Central memory CD8-positive, alpha-beta T cell (primary cell): ENCODE data around the gene LAMA5.

Experiments used
- ATAC-seq: fragments of 150-1000 bp; cut with Tn5 transposase; replicated peaks from 2 replicates; pipeline ENCODE4 v1.10.0; 2022; ENCODE audit warnings: mild to moderate bottlenecking, moderate FRiP score, moderate number of reproducible peaks; ENCODE audit not compliant: poor library complexity, severe bottlenecking; ENCODE audit errors: extremely low read depth
- DNase-seq, 2 donors: peaks; one replicate each; pipeline ENCODE4 v3.0.0; 2021; ENCODE audit warnings: low spot score in 2 of 2
- H3K27ac Mint-ChIP-seq: one replicate; pipeline ENCODE4 v1.8.0; 2022; ENCODE audit warnings: low read depth, mild to moderate bottlenecking, moderate library complexity, mixed read lengths
- H3K27me3 Mint-ChIP-seq: one replicate; pipeline ENCODE4 v1.8.0; 2022; ENCODE audit warnings: mixed read lengths
- H3K36me3 Mint-ChIP-seq: one replicate; pipeline ENCODE4 v1.8.0; 2022; ENCODE audit warnings: mild to moderate bottlenecking, moderate library complexity, mixed read lengths; ENCODE audit not compliant: insufficient read depth
- H3K4me1 Mint-ChIP-seq: one replicate; pipeline ENCODE4 v1.8.0; 2022; ENCODE audit warnings: mixed read lengths
- H3K4me3 Mint-ChIP-seq: one replicate; pipeline ENCODE4 v1.8.0; 2022; ENCODE audit warnings: mild to moderate bottlenecking, moderate library complexity, mixed read lengths
- H3K9me3 Mint-ChIP-seq: one replicate; pipeline ENCODE4 v1.8.0; 2022; ENCODE audit warnings: mixed read lengths

The LAMA5 gene

DNA sequence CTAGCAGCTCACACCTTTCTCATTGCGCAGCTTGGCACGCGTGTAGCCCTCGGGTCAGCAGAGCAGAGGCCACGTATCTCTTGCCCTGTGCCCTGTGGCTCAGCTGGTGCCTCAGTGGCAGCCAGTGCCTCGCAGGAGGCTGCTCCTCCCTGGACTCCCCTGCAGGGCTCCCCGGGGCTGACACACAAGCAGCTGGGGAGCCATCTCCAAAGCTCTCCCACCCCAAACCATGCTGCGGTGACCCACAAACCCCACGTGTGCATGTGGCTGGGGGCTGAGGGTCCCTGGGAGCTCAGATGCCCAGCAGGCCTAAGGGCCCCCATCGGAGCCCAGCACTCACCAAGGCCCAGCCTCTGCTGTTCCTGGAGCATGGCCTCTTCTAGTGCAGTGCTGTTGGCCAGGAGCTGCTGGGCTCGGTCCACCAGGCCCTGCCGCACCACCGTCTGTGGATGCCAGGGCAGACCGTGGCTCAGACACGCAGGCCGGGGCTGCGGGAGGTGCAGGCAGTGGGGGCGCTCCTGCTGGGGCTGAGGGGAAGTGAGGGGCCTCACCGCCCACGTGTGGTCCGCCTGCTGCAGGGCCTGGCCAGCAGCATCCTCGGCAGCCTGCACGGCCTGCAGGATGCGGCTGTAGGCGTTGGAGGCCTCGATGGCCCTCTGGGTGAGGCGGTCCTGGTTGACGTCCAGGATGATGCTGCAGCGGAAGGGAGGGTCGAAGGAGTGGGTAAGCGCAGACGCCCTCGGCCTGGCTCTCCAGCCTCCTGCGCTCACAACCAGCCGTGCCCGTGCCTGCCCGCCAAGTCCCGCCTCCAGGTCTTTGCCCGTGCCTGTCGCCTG lies 50.6 kb downstream of the LAMA5 start:
- Mint-ChIP-seq H3K36me3 (peaks cover 2% of the 10 kb centered on the region), H3K4me1 (no peaks in the 10 kb centered on the region), H3K9me3 (no peaks in the 10 kb centered on the region), H3K27me3 (no peaks in the 10 kb centered on the region), H3K27ac (no peak overlapping the region), H3K4me3 (no peak overlapping the region)
- no peak for ATAC-seq
- DNase-seq: no peak

DNA sequence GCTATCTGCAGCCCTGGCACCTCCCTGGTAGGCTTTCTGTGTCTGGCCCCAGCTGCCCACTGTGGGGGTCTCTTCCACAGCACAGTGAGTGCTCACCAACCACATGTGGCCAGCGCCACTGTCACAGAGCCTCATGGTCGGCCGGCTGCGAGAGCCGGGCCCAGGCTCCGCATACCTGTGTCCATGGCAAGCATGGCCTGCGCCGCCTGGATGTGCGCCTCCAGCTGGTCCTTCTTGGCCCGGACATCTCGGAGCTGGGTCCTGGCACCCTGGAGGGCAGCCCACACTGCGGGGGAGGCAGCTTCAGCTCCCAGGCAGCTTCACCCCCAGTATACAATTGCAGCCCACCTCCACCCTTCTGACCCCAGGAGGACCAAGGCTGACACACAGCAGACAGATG lies 51.3 kb downstream of the LAMA5 start:
- H3K4me3 Mint-ChIP-seq: no peak overlapping the region
- no peaks in the 10 kb centered on the region for H3K4me1 Mint-ChIP-seq
- no peaks in the 10 kb centered on the region for H3K9me3 Mint-ChIP-seq
- ATAC-seq (no peak), DNase-seq (no peak)
- peaks cover 2% of the 10 kb centered on the region for H3K36me3 Mint-ChIP-seq
- H3K27me3 Mint-ChIP-seq: no peaks in the 10 kb centered on the region
- no peak overlapping the region for H3K27ac Mint-ChIP-seq

DNA sequence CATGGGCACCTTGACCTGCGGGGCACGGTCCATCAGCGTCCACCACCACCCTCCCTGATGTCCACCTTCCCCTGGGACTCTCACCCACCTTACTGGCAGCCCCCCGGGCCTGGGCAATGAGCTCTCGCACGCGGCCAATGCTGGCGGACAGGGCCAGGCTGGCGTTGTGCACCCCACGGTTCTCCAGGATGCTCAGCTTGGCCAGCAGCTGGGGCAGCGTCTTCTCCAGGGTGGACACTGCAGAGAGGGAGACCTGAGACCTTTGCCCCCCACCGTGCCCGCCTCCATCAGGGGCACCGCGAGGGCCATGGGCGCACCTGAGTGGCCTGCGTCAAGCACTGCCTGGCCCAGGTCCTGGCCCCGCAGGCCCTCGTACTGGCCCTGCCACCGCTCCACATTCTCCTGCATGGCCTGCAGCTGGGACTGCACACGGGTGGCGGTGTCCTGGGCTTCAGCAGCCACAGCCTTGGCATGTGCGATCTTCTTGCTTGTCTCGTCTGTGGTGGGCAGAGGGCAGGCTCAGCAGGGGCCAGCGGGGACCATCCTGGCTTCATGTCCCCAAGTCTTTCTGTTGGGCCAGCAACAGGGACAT lies 52.3 kb downstream of the LAMA5 start:
- H3K4me1 Mint-ChIP-seq: no peaks in the 10 kb centered on the region
- no peak overlapping the region for H3K27ac Mint-ChIP-seq
- ATAC-seq (no peak), DNase-seq (no peak)
- H3K4me3 Mint-ChIP-seq: no peak overlapping the region
- H3K36me3 Mint-ChIP-seq: no peaks in the 10 kb centered on the region
- H3K9me3 Mint-ChIP-seq: no peaks in the 10 kb centered on the region
- no peaks in the 10 kb centered on the region for H3K27me3 Mint-ChIP-seq

DNA sequence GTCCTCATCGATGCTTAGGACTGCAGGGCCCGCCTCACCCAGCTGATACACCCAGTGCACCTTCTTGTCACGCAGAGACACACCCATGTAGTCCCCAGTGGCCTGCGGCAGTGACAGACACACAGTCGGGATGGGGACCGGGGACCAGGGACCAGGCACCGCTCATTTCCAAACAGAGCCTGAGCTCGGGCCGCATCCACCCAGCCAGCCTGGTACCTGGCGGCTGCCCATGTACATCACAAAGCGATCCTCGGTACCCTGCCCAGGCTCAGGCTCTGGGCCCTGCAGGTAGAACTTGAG lies 52.8 kb downstream of the LAMA5 start:
- H3K4me1 Mint-ChIP-seq: no peaks in the 10 kb centered on the region
- no peaks in the 10 kb centered on the region for H3K36me3 Mint-ChIP-seq
- H3K27ac Mint-ChIP-seq: no peak overlapping the region
- DNase-seq (no peak), ATAC-seq (no peak)
- H3K9me3 Mint-ChIP-seq: no peaks in the 10 kb centered on the region
- H3K4me3 Mint-ChIP-seq: no peak overlapping the region
- H3K27me3 Mint-ChIP-seq: no peaks in the 10 kb centered on the region

DNA sequence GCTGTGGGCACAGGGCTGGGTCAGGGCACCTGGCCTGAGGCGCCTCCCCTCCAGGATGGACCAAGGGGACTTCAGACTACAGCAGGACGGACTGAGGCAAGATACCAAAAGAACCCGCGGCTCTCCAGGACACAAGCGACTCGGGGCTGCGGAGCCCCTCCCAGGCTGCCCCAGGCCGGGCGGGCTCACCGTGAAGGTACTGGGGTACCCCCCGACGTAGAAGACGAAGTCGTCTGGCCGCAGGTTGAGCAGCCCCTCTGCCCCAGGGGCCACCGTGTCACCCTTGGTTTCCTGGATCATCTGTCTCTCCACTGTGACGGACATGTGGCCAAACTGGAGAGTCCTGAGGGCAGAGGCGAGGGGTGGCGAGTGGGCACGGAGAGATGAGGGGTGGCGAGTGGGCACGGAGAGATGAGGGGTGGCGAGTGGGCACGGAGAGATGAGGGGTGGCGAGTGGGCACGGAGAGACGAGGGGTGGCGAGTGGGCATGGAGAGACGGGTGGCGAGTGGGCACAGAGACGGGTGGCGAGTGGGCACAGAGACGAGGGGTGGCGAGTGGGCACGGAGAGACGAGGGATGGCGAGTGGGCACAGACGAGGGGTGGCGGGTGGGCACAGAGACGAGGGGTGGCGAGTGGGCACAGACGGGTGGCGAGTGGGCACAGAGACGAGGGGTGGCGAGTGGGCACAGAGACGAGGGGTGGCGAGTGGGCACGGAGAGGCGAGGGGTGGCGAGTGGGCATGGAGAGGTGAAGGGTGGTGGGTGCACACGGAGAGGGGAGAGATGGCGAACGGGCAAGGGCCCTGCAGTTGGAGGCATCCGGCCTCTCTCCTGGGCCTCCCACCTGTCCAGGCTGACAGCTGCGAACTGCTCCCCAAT lies 53.4 kb downstream of the LAMA5 start:
- DNase-seq (no peak), ATAC-seq (no peak)
- Mint-ChIP-seq H3K27me3 (no peaks in the 10 kb centered on the region), H3K27ac (no peak overlapping the region), H3K36me3 (no peaks in the 10 kb centered on the region), H3K4me1 (no peaks in the 10 kb centered on the region), H3K4me3 (no peak overlapping the region), H3K9me3 (no peaks in the 10 kb centered on the region)

DNA sequence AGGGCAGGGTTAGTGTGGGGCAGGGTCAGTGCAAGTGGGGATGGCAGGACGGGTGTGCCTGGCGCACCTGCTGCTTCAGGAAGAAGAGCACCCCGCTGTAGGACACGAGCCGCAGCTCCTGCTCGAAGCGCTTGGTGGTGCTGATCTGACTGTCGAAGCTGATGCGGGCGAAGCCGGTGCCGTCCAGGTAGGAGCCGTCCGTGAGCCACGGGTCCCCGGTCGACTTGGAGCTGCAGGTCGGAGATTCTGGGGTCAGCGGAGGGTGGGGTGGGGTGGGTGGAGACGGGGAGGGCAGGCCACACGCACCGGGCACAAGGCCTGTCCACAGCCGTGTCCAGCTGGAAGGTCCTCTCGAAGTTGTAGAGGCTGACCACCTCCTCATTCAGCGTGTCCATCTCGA lies 54.1 kb downstream of the LAMA5 start:
- DNase-seq (no peak), ATAC-seq (no peak)
- no peaks in the 10 kb centered on the region for H3K27me3 Mint-ChIP-seq
- no peaks in the 10 kb centered on the region for H3K9me3 Mint-ChIP-seq
- H3K4me1 Mint-ChIP-seq: no peaks in the 10 kb centered on the region
- peaks cover 3% of the 10 kb centered on the region for H3K36me3 Mint-ChIP-seq
- no peak overlapping the region for H3K27ac Mint-ChIP-seq
- H3K4me3 Mint-ChIP-seq: no peak overlapping the region

DNA sequence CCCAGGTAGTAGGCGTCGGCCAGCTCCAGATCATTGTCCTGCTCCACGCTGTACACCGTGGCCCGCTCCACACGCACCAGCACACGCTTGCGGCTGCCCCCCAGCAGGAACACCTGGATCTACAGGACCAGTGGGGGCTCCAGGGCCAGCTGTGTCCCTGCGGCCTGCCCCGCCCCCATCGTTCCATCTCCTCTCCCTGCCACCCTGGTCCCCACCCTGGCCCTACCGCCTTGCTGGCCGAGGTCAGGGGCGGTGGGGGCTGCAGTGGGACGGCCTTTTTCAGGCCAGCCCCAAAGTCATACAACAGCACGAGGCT lies 54.5 kb downstream of the LAMA5 start:
- no peaks in the 10 kb centered on the region for H3K27me3 Mint-ChIP-seq
- DNase-seq: no peak
- no peak overlapping the region for H3K27ac Mint-ChIP-seq
- H3K36me3 Mint-ChIP-seq: peaks cover 3% of the 10 kb centered on the region
- H3K4me1 Mint-ChIP-seq: no peaks in the 10 kb centered on the region
- H3K4me3 Mint-ChIP-seq: no peak overlapping the region
- ATAC-seq: no peak
- no peaks in the 10 kb centered on the region for H3K9me3 Mint-ChIP-seq

DNA sequence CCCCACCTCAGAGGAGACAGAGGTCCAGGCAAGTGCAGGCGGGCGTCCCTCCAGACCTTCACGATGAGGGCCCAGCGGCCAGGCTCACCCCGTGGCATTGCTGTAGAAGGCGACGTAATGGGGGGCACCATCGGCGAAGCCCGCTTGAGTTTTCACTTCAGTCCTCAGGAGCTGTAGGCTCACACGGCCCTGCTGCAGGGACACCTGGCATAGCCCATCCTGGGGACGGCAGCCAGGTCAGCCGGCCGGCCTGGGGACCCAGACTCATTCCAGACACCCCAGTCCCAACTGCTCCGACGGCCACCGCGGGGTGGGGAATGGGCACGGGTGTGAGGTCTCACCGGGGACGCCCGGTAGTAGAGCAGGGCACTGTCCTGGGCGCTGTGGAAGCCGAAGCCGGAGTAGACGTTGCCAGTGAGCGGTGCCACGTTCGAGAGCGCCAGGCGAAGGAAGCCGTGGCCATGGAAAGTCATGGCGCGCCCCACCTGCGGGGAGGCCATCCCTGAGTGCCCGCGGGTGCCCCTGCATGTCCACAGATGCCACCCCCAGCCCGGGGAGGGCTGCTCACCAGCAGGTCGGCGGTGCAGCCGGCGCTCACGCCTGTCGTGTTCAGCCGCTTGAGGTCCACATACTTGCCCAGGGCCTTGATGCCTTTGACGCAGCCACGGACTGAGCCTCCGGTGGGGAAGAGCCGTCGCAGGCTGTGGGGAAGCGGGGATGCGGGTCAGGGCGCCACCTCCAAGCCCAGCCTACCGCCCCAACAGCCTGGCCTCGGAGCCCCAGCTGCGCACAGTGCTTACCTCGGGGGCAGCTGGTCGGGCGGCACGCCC lies 55.1 kb downstream of the LAMA5 start:
- Mint-ChIP-seq H3K9me3 (no peaks in the 10 kb centered on the region), H3K36me3 (peaks cover 4% of the 10 kb centered on the region), H3K27me3 (no peaks in the 10 kb centered on the region), H3K27ac (no peak overlapping the region), H3K4me3 (no peak overlapping the region), H3K4me1 (no peaks in the 10 kb centered on the region)
- no peak for DNase-seq
- no peak for ATAC-seq

DNA sequence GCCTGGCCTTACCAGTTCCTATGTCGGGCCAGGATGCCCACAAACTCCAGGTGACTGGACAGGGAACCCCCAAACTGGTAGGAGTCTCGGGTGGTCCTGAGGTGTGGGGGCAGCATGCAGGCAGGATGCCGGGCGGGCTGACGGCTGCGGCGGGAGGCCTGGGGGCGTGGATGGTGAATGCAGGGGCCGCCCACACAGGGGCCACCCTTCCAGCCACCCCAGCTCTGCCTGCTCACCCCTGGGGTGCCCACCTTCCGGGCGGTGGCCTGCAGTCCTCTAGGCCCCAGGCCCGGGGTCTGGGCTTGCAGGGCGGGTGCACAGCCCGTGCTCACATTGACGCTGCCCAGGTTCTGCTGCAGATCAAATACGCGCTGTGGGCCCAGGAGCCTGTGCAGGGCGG lies 56.0 kb downstream of the LAMA5 start:
- Mint-ChIP-seq H3K36me3 (peaks cover 8% of the 10 kb centered on the region), H3K27me3 (no peaks in the 10 kb centered on the region), H3K4me3 (no peak overlapping the region), H3K4me1 (no peaks in the 10 kb centered on the region), H3K9me3 (no peaks in the 10 kb centered on the region), H3K27ac (no peak overlapping the region)
- ATAC-seq (no peak), DNase-seq (no peak)

DNA sequence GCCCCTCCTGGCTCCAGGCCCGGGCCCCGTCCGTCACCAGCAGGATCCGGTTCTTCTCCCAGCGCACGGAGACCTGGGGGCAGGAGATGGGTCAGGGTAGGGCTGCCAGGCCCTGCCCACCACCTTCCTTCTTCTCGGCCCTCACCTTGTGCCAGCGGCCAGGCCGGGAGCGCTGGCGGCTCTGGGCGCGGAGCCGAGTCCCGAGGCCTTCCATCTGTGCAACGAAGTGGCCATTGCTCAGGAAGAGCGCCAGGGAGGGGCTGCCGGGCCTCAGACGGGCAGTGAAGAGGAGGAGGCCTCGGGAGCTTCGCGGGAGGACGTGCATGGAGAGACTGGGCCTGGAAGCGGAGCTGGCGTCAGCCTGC lies 56.4 kb downstream of the LAMA5 start:
- ATAC-seq (no peak), DNase-seq (no peak)
- Mint-ChIP-seq H3K4me3 (no peak overlapping the region), H3K36me3 (peaks cover 8% of the 10 kb centered on the region), H3K9me3 (no peaks in the 10 kb centered on the region), H3K27ac (no peak overlapping the region), H3K4me1 (no peaks in the 10 kb centered on the region), H3K27me3 (no peaks in the 10 kb centered on the region)

DNA sequence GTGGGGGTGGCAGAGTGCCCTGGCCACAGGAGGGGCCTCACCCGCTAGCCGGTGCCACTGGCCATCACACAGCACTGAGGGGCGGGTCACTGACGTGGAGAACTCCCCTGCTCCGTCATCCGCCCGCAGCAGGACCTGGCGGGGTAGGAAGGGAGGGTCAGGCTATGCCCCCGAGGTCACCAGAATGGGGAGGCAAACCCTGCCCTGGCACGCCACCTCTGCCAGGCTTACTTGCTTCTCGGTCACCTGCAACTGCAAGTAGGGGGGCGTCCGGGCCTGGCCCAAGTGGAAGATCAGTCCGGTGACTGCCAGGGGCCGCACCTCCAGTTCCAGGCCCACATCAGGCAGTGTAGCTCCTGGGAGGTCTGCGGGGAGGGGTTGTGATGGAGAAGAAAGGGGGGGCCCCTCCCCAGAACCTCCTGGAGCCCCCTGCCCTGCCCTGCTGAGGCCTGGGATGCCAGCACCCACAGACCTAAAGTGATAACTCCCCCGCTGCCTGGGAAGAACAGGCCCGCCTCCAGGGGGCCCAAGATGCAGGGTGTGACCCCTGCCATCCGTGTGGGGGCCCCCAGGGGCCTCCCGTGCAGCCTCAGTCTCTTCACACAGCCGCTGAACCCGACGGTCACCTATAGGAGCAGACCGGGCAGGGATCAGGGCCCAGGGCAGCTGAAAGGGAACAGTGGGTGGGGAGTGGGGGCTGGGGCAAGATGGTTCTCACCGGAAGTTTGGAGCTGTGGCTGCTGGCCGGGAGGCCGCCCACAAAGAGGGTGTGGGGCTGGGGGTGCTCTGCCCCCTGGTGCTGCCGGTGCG lies 57.0 kb downstream of the LAMA5 start:
- peaks cover 11% of the 10 kb centered on the region for H3K36me3 Mint-ChIP-seq
- ATAC-seq (no peak), DNase-seq (no peak)
- H3K27me3 Mint-ChIP-seq: no peaks in the 10 kb centered on the region
- no peaks in the 10 kb centered on the region for H3K9me3 Mint-ChIP-seq
- H3K4me3 Mint-ChIP-seq: no peak overlapping the region
- H3K27ac Mint-ChIP-seq: no peak overlapping the region
- H3K4me1 Mint-ChIP-seq: peaks cover 4% of the 10 kb centered on the region
